NOMO-1 treated with DMSO at 0.1 percent for 48 hours (cell line): Measurements from ENCODE around the gene ELOB.

Experiments used
- DNase-seq: peaks from one replicate; lab custom pipeline; 2025; ENCODE audit not compliant: unreplicated experiment; lab: John Stamatoyannopoulos, UW

The ELOB gene

DNA sequence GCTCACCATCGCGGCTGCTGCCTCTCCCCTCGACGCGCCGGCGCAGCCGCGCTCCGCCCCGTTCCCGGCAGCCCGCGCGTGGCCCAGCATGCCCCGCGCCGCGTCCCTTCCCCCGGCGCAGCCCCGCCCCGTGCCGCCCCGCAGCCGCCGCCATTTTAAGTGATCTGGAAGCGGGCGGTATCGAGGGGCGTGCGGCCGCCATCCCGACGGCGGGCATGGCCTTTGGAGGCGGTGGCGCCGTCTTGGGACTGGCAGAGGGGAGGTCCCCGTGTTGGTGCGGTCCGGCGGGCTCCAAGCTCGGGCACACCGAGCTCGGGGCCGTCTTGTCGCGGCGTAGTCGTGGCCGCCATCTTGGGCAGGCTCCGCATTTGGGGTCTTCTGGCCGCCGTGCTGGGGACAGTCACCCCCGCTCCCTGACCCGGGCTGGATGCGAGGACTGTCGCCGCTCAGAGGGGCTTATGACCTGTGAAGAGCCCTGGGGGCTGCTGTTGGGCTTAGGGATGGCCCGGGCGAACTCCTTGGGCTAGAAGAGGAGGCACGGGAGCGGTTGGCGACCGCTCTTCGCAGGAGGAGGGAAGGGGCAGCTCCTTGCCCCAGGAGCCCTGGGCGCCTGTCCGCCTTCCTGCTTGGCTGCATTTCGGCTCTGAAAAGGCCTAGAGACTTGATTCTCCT is at the start of gene ELOB:
ELOB (minus strand) TSS at position 50 of the 672 bp plus-strand sequence; CDS start at position 9, 41 bp downstream.
- DNase-seq: peak; percentile 81

GRCh38 chr16:2825906-2826305 is 48.8 kb upstream of the ELOB start:
- no peak for DNase-seq

GRCh38 chr16:2825049-2825742 is 48.1 kb upstream of the ELOB start:
- no peak for DNase-seq

- DNase-seq: no peak
Observed at GRCh38 chr16:2824626-2825025, 47.5 kb upstream of the ELOB start.

DNA sequence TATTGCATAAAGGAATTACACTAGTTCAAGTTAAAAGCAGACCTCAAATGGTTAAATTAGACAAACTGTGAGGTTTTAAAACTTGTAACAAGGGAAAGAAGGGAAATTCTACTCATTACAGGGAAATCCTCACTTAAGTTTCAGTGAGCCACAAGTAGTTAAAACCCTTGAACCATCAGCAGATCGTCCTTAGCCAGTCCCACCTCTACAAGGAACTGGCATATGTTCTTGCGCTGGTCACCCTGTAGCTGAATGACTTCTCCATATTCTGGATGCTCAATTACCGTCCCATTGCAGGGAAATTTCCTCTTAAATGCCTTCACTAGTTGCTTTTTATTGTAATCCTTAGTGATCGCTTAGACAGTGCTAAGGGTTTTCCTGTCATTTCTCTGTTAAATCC is 45.4 kb upstream of the ELOB start:
- no peak for DNase-seq

DNA sequence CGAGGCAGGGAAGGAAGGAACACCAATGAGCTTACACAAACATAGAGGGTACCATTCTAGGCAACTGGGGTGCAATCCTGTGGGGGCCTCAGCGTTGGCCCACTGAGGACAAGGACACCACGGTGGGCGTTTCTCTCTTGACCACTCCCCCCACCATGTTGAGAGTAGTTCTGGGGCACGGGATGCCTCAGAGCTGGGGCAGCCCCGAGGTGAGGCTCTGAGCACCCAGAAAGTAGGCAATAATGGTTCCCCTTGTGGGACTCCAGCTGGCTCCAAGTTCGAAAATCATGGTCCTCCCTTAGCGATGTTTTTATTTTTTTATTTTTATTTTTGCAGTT is 45.0 kb upstream of the ELOB start:
- DNase-seq: no peak

GRCh38 chr16:2821487-2822157 is 44.5 kb upstream of the ELOB start:
- no peak for DNase-seq

- no peak for DNase-seq
Observed at GRCh38 chr16:2820836-2821486, 43.9 kb upstream of the ELOB start.

GRCh38 chr16:2819939-2820835 is 43.1 kb upstream of the ELOB start:
- DNase-seq: no peak

DNA sequence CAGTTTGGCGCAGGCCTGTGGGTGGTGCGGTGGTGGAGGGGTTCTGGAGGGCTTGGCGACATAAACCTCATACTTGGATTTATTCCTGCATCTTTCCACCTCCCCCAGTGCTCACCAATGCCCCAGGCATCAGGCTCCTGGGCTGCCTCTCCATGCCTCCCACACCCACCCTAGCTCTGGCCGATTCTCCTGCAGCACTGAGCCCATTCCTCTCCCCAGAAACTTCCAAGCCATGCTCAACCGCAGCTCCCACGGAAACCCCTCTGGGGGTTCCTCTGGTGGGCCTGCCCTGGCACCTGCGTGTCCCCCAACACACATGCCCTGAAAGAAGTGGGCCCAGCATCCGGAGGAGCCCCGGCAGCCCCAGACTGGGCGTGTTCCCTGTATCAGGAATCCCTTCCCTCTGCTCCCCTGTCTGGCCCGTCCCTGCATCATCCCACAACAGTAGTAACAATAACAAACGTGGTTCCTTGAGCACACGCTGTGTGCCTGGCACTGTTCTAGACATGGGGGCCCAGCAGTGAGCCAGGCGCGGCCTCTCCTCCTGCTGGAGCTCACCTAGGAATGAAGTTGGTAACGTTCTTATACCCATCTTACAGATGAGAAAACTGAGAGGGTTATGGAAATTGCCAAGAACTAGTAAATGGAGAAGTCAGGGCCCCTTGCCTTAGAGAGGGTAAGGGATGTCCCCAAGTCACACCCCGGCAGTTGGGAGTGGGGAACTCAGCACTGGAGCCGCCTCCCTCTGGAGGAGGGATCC is 42.3 kb upstream of the ELOB start:
- no peak for DNase-seq

DNA sequence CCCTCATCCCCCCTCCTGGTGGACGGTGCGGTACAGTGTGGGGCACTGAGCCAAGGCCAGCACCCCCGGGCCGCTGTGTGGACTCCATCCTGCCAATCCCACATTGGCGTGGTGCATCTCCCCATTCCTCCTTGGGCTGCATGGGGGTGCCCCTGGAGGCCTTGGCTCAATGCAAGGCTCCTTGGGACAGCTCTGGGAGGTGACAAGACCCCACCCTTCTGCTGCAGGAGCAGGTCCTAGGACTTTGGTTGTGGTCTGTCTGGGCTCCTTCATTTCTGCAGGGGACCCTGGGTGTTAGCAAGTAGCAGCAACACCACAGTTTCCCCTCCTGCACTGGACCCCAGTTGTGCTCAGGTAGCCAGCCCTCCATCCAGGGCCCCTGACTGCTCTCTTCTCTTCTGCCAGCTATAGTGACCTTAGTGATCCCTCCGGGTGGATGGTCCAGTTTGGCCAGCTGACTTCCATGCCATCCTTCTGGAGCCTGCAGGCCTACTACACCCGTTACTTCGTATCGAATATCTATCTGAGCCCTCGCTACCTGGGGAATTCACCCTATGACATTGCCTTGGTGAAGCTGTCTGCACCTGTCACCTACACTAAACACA is 41.3 kb upstream of the ELOB start:
- DNase-seq: no peak

DNA sequence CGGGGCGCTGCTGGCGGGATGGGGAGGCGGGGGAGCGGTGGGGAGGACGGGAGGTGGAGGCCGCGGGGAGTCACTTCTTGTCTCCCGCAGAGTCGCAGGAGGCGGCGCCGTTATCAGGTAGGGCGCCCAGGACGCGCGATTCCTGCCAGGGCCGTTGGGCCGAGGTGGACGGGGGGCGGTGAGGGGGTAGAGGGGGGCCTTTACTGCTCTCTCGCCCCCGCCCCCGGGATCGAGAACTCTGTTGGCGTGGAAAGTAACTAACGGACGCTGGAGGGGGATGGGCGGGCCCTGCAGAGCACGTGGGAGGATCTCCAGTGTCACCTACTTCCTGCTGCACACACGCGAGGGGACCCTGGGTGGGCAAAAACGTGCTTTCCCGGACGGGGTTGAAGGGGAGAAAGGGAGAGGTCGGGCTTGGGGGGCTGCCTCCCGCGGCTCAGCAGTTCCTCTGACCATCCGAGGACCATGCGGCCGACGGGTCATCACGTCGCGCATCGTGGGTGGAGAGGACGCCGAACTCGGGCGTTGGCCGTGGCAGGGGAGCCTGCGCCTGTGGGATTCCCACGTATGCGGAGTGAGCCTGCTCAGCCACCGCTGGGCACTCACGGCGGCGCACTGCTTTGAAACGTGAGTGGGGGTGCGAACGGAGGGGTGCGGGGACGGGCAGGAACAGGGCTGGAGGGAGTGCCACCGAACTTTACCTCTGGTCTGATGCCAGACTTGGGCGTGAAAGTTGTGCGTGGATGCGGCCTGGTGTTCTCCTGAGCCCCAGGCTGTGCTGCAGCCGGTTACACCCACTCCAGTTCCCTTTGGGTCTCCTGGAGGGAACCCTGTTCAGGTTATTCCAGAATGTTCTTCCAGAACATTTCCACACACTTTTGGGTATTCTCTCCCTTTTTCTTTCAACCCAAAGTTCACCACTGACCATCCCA is 40.5 kb upstream of the ELOB start:
- DNase-seq: no peak

DNA sequence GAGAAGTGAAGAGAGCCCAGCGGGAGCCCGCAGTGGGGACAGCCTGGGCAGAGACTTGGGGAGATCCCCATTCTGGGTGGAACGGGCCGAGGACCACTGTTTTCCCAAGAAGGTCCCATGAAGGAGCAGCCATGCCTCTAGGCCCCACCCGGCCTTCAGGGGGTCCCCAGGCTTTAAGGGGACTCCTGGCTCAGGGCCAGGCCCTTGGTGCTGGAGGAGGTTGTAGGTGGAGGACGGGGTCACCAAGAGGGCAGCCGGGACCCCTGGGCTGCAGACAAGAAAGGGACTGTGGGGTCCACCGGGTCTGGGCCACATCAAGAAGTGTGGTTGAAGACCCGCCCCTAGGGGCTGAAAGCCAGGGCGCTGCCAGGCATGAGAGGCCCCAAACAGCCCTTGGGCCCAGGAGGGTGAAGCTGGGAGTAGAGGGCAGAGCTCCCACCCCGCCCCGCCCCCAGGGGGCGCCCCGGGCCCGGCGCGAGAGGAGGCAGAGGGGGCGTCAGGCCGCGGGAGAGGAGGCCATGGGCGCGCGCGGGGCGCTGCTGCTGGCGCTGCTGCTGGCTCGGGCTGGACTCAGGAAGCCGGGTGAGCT is 39.8 kb upstream of the ELOB start, which contains the start of gene PRSS21:
PRSS21 (plus strand) TSS at position 487 of the 589 bp plus-strand sequence; CDS start at position 519, 32 bp downstream.
- peak; percentile 33 for DNase-seq

DNA sequence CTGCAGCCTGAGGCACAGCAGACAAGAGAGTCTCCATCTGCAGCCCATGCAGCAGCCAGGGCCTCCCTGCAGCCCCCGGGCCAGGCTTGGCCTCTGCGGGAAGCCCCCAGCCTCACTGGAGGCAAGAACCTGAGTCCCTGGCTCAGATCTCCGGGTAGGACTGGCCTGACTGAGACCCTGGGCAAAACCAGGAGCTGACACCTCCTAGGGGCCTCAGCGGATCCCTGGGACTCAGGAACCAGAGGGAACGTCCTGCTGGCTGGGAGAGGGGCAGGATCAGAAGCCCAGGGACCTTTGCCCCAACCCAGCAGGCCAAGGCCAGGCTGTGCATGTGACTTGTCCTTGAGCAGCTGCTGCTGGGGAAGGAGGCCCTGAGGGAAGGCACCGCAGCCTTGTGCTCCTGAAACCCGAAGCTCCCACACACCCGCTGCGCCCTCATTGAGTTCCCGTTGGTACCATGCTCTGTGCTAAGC is 38.3 kb upstream of the ELOB start:
- no peak for DNase-seq

DNA sequence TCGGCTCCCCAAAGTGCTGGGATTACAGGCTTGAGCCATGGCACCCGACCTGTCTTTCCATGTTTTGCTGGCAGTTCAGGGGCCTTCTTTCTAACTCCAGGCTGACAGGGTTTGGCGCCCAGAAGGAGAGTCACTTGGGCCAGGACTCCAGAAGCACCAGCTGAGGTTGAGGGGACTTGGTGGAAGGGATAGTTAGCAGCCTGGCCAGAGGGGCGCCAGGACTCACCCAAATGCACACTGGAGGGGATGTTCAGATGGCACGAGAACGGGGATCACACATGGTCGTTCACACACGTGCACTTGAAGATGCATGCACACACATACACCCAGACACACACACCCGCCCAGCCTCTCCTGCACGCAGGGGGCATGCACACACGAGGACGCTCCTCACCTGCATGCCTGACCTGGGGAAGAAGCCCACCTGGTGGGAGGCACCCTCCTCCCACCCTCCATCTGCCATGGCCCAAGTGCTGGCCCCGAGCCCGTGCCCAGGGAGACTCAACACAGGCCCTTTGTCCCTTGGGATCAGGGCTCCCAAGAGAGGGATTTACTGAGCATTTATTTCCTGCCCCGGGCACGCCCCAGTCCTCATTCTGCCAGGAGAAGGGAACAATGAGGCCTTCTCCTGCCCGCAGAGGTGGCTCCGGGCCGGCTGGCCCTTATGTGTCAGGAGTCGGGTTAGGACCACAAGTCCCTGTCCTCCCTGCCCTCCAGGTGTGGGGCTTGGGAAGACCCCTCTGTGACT is 37.6 kb upstream of the ELOB start:
- no peak for DNase-seq

- no peak for DNase-seq
Observed at GRCh38 chr16:2813771-2814221, 36.7 kb upstream of the ELOB start.
